ENCODE measurements around the gene PRPS1. TPM values are rescaled to one million over a fixed set of nuclear protein-coding genes. Genes with fewer than 3 reads are reported as not detected.

The PRPS1 gene
- polyA plus RNA-seq, 1 donor (not counting 4 experiments of a cell fraction or from before 2014, with no cell fraction given), result 48.4 TPM

DNA sequence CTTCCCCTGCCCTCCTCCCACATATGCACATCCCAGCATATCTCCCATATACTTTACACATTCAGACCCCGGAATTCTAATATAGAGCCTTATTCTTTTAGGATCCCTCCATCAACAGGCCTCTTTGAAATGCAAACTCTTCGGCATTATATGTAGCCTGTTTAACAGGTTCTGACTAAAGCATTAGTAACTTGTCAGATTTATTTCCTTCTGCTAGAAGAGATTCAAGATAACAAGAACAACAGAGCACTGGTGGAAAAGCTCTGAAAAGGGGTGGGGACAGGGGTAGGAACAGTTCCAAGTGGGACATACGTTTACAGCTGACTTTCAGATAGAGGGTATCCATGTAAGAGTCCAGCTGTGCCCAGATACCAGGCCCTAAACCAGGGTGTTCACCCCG lies 31.7 kb upstream of the PRPS1 start:
- dilution Hi-C loops (cut with MboI; ENCODE audit: extremely low pct_ligation_motif_present, low sequenced_read_pairs), result no loop called here
- H3K27me3 ChIP-seq (ENCODE audit: control insufficient read depth, extremely low read depth, insufficient read depth, low read length), result no peaks in the 10 kb centered on the region
- no peaks in the 10 kb centered on the region for H3K9me3 ChIP-seq (ENCODE audit: control insufficient read depth, low read depth, low read length)
- no peaks in the 10 kb centered on the region for H3K9me1 ChIP-seq (ENCODE audit: control insufficient read depth, extremely low read depth, insufficient read depth, low read length)
- H2AFZ ChIP-seq (ENCODE audit: control insufficient read depth, low read length), result no peak overlapping the region
- H3K9ac ChIP-seq (ENCODE audit: control insufficient read depth, extremely low read depth, insufficient read depth, low read length), result no peak overlapping the region
- H3K4me2 ChIP-seq (ENCODE audit: control insufficient read depth, extremely low read depth, insufficient read depth, low read depth, low read length), result no peak overlapping the region
- FAIRE-seq (no peak), DNase-seq (ENCODE audit: low read depth, low spot score) (no peak)
- H3K79me2 ChIP-seq (ENCODE audit: control insufficient read depth, insufficient read depth, low read length), result no peaks in the 10 kb centered on the region
- H3K4me1 ChIP-seq (ENCODE audit: control insufficient read depth, extremely low read depth, insufficient read depth, low read length), result no peaks in the 10 kb centered on the region
- H3K4me3 ChIP-seq (ENCODE audit: control insufficient read depth in 2 of 3, extremely low read depth in 1 of 3, insufficient read depth in 2 of 3, low read depth in 1 of 3, low read length in 3 of 3), result no peak overlapping the region
- TF ChIP-seq, protein P1, sequence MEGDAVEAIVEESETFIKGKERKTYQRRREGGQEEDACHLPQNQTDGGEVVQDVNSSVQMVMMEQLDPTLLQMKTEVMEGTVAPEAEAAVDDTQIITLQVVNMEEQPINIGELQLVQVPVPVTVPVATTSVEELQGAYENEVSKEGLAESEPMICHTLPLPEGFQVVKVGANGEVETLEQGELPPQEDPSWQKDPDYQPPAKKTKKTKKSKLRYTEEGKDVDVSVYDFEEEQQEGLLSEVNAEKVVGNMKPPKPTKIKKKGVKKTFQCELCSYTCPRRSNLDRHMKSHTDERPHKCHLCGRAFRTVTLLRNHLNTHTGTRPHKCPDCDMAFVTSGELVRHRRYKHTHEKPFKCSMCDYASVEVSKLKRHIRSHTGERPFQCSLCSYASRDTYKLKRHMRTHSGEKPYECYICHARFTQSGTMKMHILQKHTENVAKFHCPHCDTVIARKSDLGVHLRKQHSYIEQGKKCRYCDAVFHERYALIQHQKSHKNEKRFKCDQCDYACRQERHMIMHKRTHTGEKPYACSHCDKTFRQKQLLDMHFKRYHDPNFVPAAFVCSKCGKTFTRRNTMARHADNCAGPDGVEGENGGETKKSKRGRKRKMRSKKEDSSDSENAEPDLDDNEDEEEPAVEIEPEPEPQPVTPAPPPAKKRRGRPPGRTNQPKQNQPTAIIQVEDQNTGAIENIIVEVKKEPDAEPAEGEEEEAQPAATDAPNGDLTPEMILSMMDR (optimal IDR thresholded peaks at IDR 0.05 in 1 of 3, IDR thresholded peaks at IDR 0.05 in 1 of 3, conservative IDR thresholded peaks at IDR 0.05 in 1 of 3; ENCODE audit: extremely low read depth in 1 of 3, insufficient read depth in 2 of 3, low read length in 3 of 3), result no peak
- no peak for TF ChIP-seq EZH2 (IDR thresholded peaks at IDR 0.05; ENCODE audit: low read length)
- H3K27ac ChIP-seq (ENCODE audit: control insufficient read depth, insufficient read depth, low read length), result no peak overlapping the region
- H3K36me3 ChIP-seq (ENCODE audit: control insufficient read depth in 2 of 2, extremely low read depth in 1 of 2, insufficient read depth in 2 of 2, low read length in 2 of 2), result no peaks in the 10 kb centered on the region
- H4K20me1 ChIP-seq (ENCODE audit: control insufficient read depth, extremely low read depth, insufficient read depth, low read length), result no peaks in the 10 kb centered on the region

GRCh38 chrX:107597264-107597663 lies 31.0 kb upstream of the PRPS1 start:
- no peaks in the 10 kb centered on the region for H3K27me3 ChIP-seq (ENCODE audit: control insufficient read depth, extremely low read depth, insufficient read depth, low read length)
- FAIRE-seq (no peak), DNase-seq (ENCODE audit: low read depth, low spot score) (no peak)
- no peak overlapping the region for H2AFZ ChIP-seq (ENCODE audit: control insufficient read depth, low read length)
- no peaks in the 10 kb centered on the region for H3K9me1 ChIP-seq (ENCODE audit: control insufficient read depth, extremely low read depth, insufficient read depth, low read length)
- H3K9ac ChIP-seq (ENCODE audit: control insufficient read depth, extremely low read depth, insufficient read depth, low read length), result no peak overlapping the region
- H3K4me3 ChIP-seq (ENCODE audit: control insufficient read depth in 2 of 3, extremely low read depth in 1 of 3, insufficient read depth in 2 of 3, low read depth in 1 of 3, low read length in 3 of 3), result no peak overlapping the region
- no peaks in the 10 kb centered on the region for H4K20me1 ChIP-seq (ENCODE audit: control insufficient read depth, extremely low read depth, insufficient read depth, low read length)
- no peak overlapping the region for H3K4me2 ChIP-seq (ENCODE audit: control insufficient read depth, extremely low read depth, insufficient read depth, low read depth, low read length)
- no peak overlapping the region for H3K27ac ChIP-seq (ENCODE audit: control insufficient read depth, insufficient read depth, low read length)
- H3K79me2 ChIP-seq (ENCODE audit: control insufficient read depth, insufficient read depth, low read length), result no peaks in the 10 kb centered on the region
- no peaks in the 10 kb centered on the region for H3K4me1 ChIP-seq (ENCODE audit: control insufficient read depth, extremely low read depth, insufficient read depth, low read length)
- TF ChIP-seq, protein P1 (optimal IDR thresholded peaks at IDR 0.05 in 1 of 3, IDR thresholded peaks at IDR 0.05 in 1 of 3, conservative IDR thresholded peaks at IDR 0.05 in 1 of 3; ENCODE audit: extremely low read depth in 1 of 3, insufficient read depth in 2 of 3, low read length in 3 of 3), result no peak
- no peak for TF ChIP-seq EZH2 (IDR thresholded peaks at IDR 0.05; ENCODE audit: low read length)
- dilution Hi-C loops (cut with MboI; ENCODE audit: extremely low pct_ligation_motif_present, low sequenced_read_pairs), result no loop called here
- no peaks in the 10 kb centered on the region for H3K36me3 ChIP-seq (ENCODE audit: control insufficient read depth in 2 of 2, extremely low read depth in 1 of 2, insufficient read depth in 2 of 2, low read length in 2 of 2)
- H3K9me3 ChIP-seq (ENCODE audit: control insufficient read depth, low read depth, low read length), result peaks cover 1% of the 10 kb centered on the region
